HCT116 (cell line): ENCODE results near the gene DCAF15.

ENCODE experiments used
- ATF3 ChIP-seq: IDR thresholded peaks from 2 replicates; pipeline ENCODE4 v1.6.1; 2012
- CBX3 ChIP-seq: IDR thresholded peaks from 2 replicates; pipeline ENCODE4 v1.6.1; 2012; ENCODE audit warnings: low read depth
- CTCF ChIP-seq, 3 experiments: fragments of 200-600 bp in 1 of 3; sonication (generic) in 1 of 3; IDR thresholded peaks in 2 of 3; conservative IDR thresholded peaks in 1 of 3; 2 replicates each; pipeline ENCODE4 v1.5.1; 2012 to 2017; ENCODE audit warnings: low read depth in 2 of 3, low read length in 2 of 3, antibody characterized with exemption in 1 of 3, borderline replicate concordance in 1 of 3, control low read depth in 1 of 3, mild to moderate bottlenecking in 1 of 3, mixed read lengths in 1 of 3, mixed run types in 1 of 3, moderate library complexity in 1 of 3; ENCODE audit not compliant: insufficient read depth in 1 of 3
- EZH2 ChIP-seq: fragments of 200-600 bp; sonication (generic); IDR thresholded peaks from 2 replicates; pipeline ENCODE4 v1.6.1; 2017; ENCODE audit warnings: antibody characterized with exemption, mixed run types
- EZH2phosphoT487 ChIP-seq: fragments of 200-600 bp; IDR thresholded peaks from 2 replicates; pipeline ENCODE4 v1.6.1; 2018; ENCODE audit warnings: antibody characterized with exemption, borderline replicate concordance
- FOSL1 ChIP-seq: IDR thresholded peaks from 2 replicates; pipeline ENCODE4 v1.6.1; 2012; ENCODE audit warnings: low read depth
- MAX ChIP-seq: IDR thresholded peaks from 2 replicates; pipeline ENCODE4 v1.6.1; 2012
- POLR2A ChIP-seq: IDR thresholded peaks from 2 replicates; pipeline ENCODE4 v1.7.0; 2011; ENCODE audit warnings: borderline replicate concordance; ENCODE audit not compliant: insufficient read depth, insufficient read length; ENCODE audit errors: extremely low read depth
- POLR2AphosphoS5 ChIP-seq: IDR thresholded peaks from 2 replicates; pipeline ENCODE4 v1.6.1; 2011; ENCODE audit warnings: mild to moderate bottlenecking, low read depth, low read length, moderate library complexity
- REST ChIP-seq: IDR thresholded peaks from 2 replicates; pipeline ENCODE4 v1.6.1; 2012; ENCODE audit warnings: low read depth
- SIN3A ChIP-seq: IDR thresholded peaks from 2 replicates; pipeline ENCODE4 v1.6.1; 2012; ENCODE audit warnings: low read depth
- YY1 ChIP-seq: IDR thresholded peaks from 2 replicates; pipeline ENCODE4 v1.6.1; 2011; ENCODE audit warnings: low read length, low read depth, moderate library complexity, mild to moderate bottlenecking; ENCODE audit not compliant: insufficient replicate concordance; ENCODE audit errors: extremely low read depth
- ZBTB33 ChIP-seq: IDR thresholded peaks from 2 replicates; pipeline ENCODE4 v1.6.1; 2011; ENCODE audit warnings: mild to moderate bottlenecking, low read length, moderate library complexity; ENCODE audit not compliant: insufficient replicate concordance; ENCODE audit errors: extremely low read depth
- ZNF274 ChIP-seq: fragments of 200-500 bp; sonication (Bioruptor generic); IDR thresholded peaks from 2 replicates; pipeline ENCODE4 v1.6.1; 2014; ENCODE audit warnings: mild to moderate bottlenecking, low read depth, low read length, inconsistent platforms

- TF ChIP-seq CTCF (IDR thresholded peaks at IDR 0.05 in 2 of 3, conservative IDR thresholded peaks at IDR 0.05 in 1 of 3; ENCODE audit: borderline replicate concordance in 1 of 3, insufficient read depth in 1 of 3, low read depth in 2 of 3, low read length in 2 of 3) (no peak), FOSL1 (no peak), POLR2A (no peak), POLR2AphosphoS5 (no peak), REST (no peak), SIN3A (no peak), ATF3 (no peak), ZNF274 (no peak), EZH2 (no peak), YY1 (no peak), CBX3 (no peak), EZH2phosphoT487 (no peak), ZBTB33 (no peak), MAX (no peak)
These were observed 35.0 kb downstream of the DCAF15 start for GRCh38 chr19:13987101-13987890.
